MM.1S (cell line): ENCODE measurements around the gene KIRREL2.

Experiments used
- DNase-seq: peaks from one replicate; pipeline ENCODE4 v3.0.0-alpha.2; 2015
- H2AFZ ChIP-seq: fragments of 300-600 bp; sonication (generic); 2 replicates; pipeline ENCODE4 v1.6.0; 2016; ENCODE audit warnings: antibody characterized with exemption, low read length
- H3F3A ChIP-seq: fragments of 300-600 bp; sonication (generic); 2 replicates; pipeline ENCODE4 v1.6.1; 2016; ENCODE audit warnings: mild to moderate bottlenecking, antibody characterized with exemption, low read length, moderate library complexity, mixed read lengths; ENCODE audit not compliant: insufficient read depth
- H3K27ac ChIP-seq: fragments of 300-600 bp; sonication (generic); 2 replicates; pipeline ENCODE4 v1.5.1; 2016; ENCODE audit warnings: mild to moderate bottlenecking, low read length
- H3K27me3 ChIP-seq: fragments of 300-600 bp; sonication (generic); replicated peaks from 2 replicates; pipeline ENCODE4 v1.6.0; 2016; ENCODE audit warnings: low read length; ENCODE audit not compliant: insufficient read depth
- H3K36me3 ChIP-seq: fragments of 300-600 bp; sonication (generic); replicated peaks from 2 replicates; pipeline ENCODE4 v1.6.1; 2016; ENCODE audit warnings: mild to moderate bottlenecking, low read length, mixed read lengths; ENCODE audit not compliant: insufficient read depth
- H3K4me1 ChIP-seq: fragments of 300-600 bp; sonication (generic); 2 replicates; pipeline ENCODE4 v1.6.1; 2016; ENCODE audit warnings: low read length, mixed read lengths
- H3K4me2 ChIP-seq: fragments of 300-600 bp; sonication (generic); 2 replicates; pipeline ENCODE4 v1.6.0; 2016; ENCODE audit warnings: low read depth, low read length
- H3K4me3 ChIP-seq: fragments of 300-600 bp; sonication (generic); 2 replicates; pipeline ENCODE4 v1.5.1; 2016; ENCODE audit warnings: low read length, mixed read lengths
- H3K79me2 ChIP-seq: fragments of 300-600 bp; sonication (generic); 2 replicates; pipeline ENCODE4 v1.6.1; 2016; ENCODE audit warnings: mixed run types, low read length, mixed read lengths
- H3K9ac ChIP-seq: fragments of 300-600 bp; sonication (generic); 2 replicates; pipeline ENCODE4 v1.6.1; 2016; ENCODE audit warnings: low read length, mixed read lengths
- H3K9me2 ChIP-seq: fragments of 300-600 bp; sonication (generic); replicated peaks from 2 replicates; pipeline ENCODE4 v1.6.1; 2016; ENCODE audit warnings: mild to moderate bottlenecking, low read length, mixed read lengths; ENCODE audit not compliant: insufficient read depth
- H3K9me3 ChIP-seq: fragments of 300-600 bp; sonication (generic); replicated peaks from 2 replicates; pipeline ENCODE4 v1.6.1; 2016; ENCODE audit warnings: mild to moderate bottlenecking, low read length, mixed read lengths; ENCODE audit not compliant: insufficient read depth
- H4K20me1 ChIP-seq: fragments of 300-600 bp; sonication (generic); 2 replicates; pipeline ENCODE4 v1.6.1; 2016; ENCODE audit warnings: mild to moderate bottlenecking, low read length, moderate library complexity, mixed read lengths; ENCODE audit not compliant: insufficient read depth
- CTCF ChIP-seq: fragments of 300-600 bp; sonication (generic); IDR thresholded peaks from 2 replicates; pipeline ENCODE4 v1.5.1; 2016; ENCODE audit warnings: antibody characterized with exemption, low read length, mixed read lengths
- EZH2 ChIP-seq: fragments of 300-600 bp; sonication (generic); optimal IDR thresholded peaks from 2 replicates; pipeline ENCODE3; 2017; ENCODE audit warnings: low read depth, mild to moderate bottlenecking, antibody characterized with exemption, low read length, mixed read lengths
- EZH2phosphoT487 ChIP-seq: fragments of 300-600 bp; sonication (generic); IDR thresholded peaks from 2 replicates; pipeline ENCODE4 v1.6.1; 2018; ENCODE audit warnings: antibody characterized with exemption, low read length

The KIRREL2 gene

GRCh38 chr19:35812220-35813042 is 44.3 kb upstream of the KIRREL2 start, which contains the start of gene PRODH2:
TSS of gene PRODH2 (minus strand) at chr19:35812845. CDS start at chr19:35812805, 40 bp downstream.
- no peak within 1 kb of the TSS for H3K4me2 ChIP-seq

GRCh38 chr19:35813043-35813890 is 43.4 kb upstream of the KIRREL2 start:
- Histone ChIP-seq H3K27ac (no peak overlapping the region), H3K36me3 (no peaks in the 10 kb centered on the region), H4K20me1 (no peaks in the 10 kb centered on the region), H3K4me1 (no peaks in the 10 kb centered on the region), H3F3A (no peaks in the 10 kb centered on the region), H3K9ac (no peak overlapping the region), H3K79me2 (no peaks in the 10 kb centered on the region), H3K27me3 (peaks cover 88% of the 10 kb centered on the region), H3K9me3 (no peaks in the 10 kb centered on the region), H2AFZ (no peak overlapping the region), H3K4me2 (no peak overlapping the region), H3K4me3 (no peak overlapping the region), H3K9me2 (no peaks in the 10 kb centered on the region)
- no peak for TF ChIP-seq CTCF
- TF ChIP-seq EZH2phosphoT487 = no peak
- TF ChIP-seq EZH2 = no peak
- DNase-seq = no peak

More at GRCh38 chr19:35812220-35813042, 44.3 kb upstream of the KIRREL2 start, which contains the start of gene PRODH2:
- H3K9me2 ChIP-seq = no peaks in the 10 kb centered on the region
- H3K27me3 ChIP-seq = peaks cover 88% of the 10 kb centered on the region
- DNase-seq = no peak
- no peaks in the 10 kb centered on the region for H3K36me3 ChIP-seq
- TF ChIP-seq EZH2 = no peak
- TF ChIP-seq CTCF = no peak
- no peak for TF ChIP-seq EZH2phosphoT487
- no peak within 1 kb of the TSS for H3K9ac ChIP-seq
- no peak within 1 kb of the TSS for H2AFZ ChIP-seq
- H4K20me1 ChIP-seq = no peaks in the 10 kb centered on the region
- no peak within 1 kb of the TSS for H3K27ac ChIP-seq
- H3K9me3 ChIP-seq = no peaks in the 10 kb centered on the region
- no peaks in the 10 kb centered on the region for H3F3A ChIP-seq
- no peaks in the 10 kb centered on the region for H3K79me2 ChIP-seq
- no peaks in the 10 kb centered on the region for H3K4me1 ChIP-seq
- no peak within 1 kb of the TSS for H3K4me3 ChIP-seq

- no peak overlapping the region for H3K4me2 ChIP-seq
- no peaks in the 10 kb centered on the region for H3K9me2 ChIP-seq
- H3K9ac ChIP-seq = no peak overlapping the region
- TF ChIP-seq CTCF = no peak
- TF ChIP-seq EZH2phosphoT487 = no peak
- TF ChIP-seq EZH2 = no peak
- no peaks in the 10 kb centered on the region for H3K79me2 ChIP-seq
- no peak overlapping the region for H2AFZ ChIP-seq
- no peaks in the 10 kb centered on the region for H3K4me1 ChIP-seq
- no peaks in the 10 kb centered on the region for H3K36me3 ChIP-seq
- H3K27me3 ChIP-seq = peaks cover 86% of the 10 kb centered on the region
- H3K27ac ChIP-seq = no peak overlapping the region
- DNase-seq = no peak
- H3K4me3 ChIP-seq = no peak overlapping the region
- no peaks in the 10 kb centered on the region for H3K9me3 ChIP-seq
- no peaks in the 10 kb centered on the region for H4K20me1 ChIP-seq
- no peaks in the 10 kb centered on the region for H3F3A ChIP-seq
Measured at GRCh38 chr19:35816262-35816661, 40.4 kb upstream of the KIRREL2 start.
